GM20431 (cell line): Measurements from ENCODE around the gene PCBP3.

Experiments used
- in situ Hi-C: fragments of 300-500 bp; cut with MseI, MboI; formaldehyde crosslinking; loops from one replicate; pipeline ENCODE4 v1.15.0; 2020; ENCODE audit warnings: low sequenced_read_pairs; ENCODE audit not compliant: unreplicated experiment

The PCBP3 gene

GRCh38 chr21:45912611-45913417 lies 269.3 kb downstream of the PCBP3 start:
- in situ Hi-C loops: no loop called here

GRCh38 chr21:45913418-45913765 lies 269.9 kb downstream of the PCBP3 start:
- in situ Hi-C loops: no loop called here

GRCh38 chr21:45913886-45914285 lies 270.4 kb downstream of the PCBP3 start:
- in situ Hi-C loops: no loop called here

GRCh38 chr21:45914321-45914845 lies 270.9 kb downstream of the PCBP3 start:
- in situ Hi-C loops: no loop called here

GRCh38 chr21:45916011-45916840 lies 272.7 kb downstream of the PCBP3 start:
- in situ Hi-C loops: no loop called here

GRCh38 chr21:45917241-45917640 lies 273.7 kb downstream of the PCBP3 start:
- in situ Hi-C loops: no loop called here

- in situ Hi-C loops: no loop called here
Measured at GRCh38 chr21:45918011-45918410, 274.5 kb downstream of the PCBP3 start.

- in situ Hi-C loops: no loop called here
Measured at GRCh38 chr21:45918835-45919447, 275.4 kb downstream of the PCBP3 start.

- in situ Hi-C loops: no loop called here
Measured at GRCh38 chr21:45919593-45919992, 276.1 kb downstream of the PCBP3 start.

- in situ Hi-C loops: no loop called here
Measured at GRCh38 chr21:45920824-45921600, 277.5 kb downstream of the PCBP3 start.

- in situ Hi-C loops: no loop called here
Measured at GRCh38 chr21:45921917-45922316, 278.4 kb downstream of the PCBP3 start.

GRCh38 chr21:45922648-45923047 lies 279.1 kb downstream of the PCBP3 start:
- in situ Hi-C loops: no loop called here

- in situ Hi-C loops: no loop called here
Measured at GRCh38 chr21:45923146-45923545, 279.6 kb downstream of the PCBP3 start.

GRCh38 chr21:45926281-45926680 lies 282.8 kb downstream of the PCBP3 start:
- in situ Hi-C loops: no loop called here

GRCh38 chr21:45927032-45927431 lies 283.5 kb downstream of the PCBP3 start:
- in situ Hi-C loops: no loop called here

- in situ Hi-C loops: no loop called here
Measured at GRCh38 chr21:45927851-45928850, 284.6 kb downstream of the PCBP3 start.

- in situ Hi-C loops: no loop called here
Measured at GRCh38 chr21:45929449-45929848, 285.9 kb downstream of the PCBP3 start.

- in situ Hi-C loops: no loop called here
Measured at GRCh38 chr21:45930231-45930760, 286.8 kb downstream of the PCBP3 start.

- in situ Hi-C loops: no loop called here
Measured at GRCh38 chr21:45930792-45931191, 287.3 kb downstream of the PCBP3 start.
